ENCODE data around the gene PSMA1. TPM values are rescaled to one million over a fixed set of nuclear protein-coding genes. Genes with fewer than 3 reads are reported as not detected.

Gene PSMA1
- total and polyA plus RNA-seq, 2 experiments from 2014 or later: 159 to 303 TPM

GRCh38 chr11:14499178-14499559 is 21.0 kb downstream of the PSMA1 start:
- peaks cover 55% of the 10 kb centered on the region for H3K79me2 ChIP-seq (ENCODE audit: insufficient read depth)
- TF ChIP-seq EZH2phosphoT487 (IDR thresholded peaks at IDR 0.05; ENCODE audit: insufficient read depth, low read depth) (no peak), EZH2 (IDR thresholded peaks at IDR 0.05; ENCODE audit: insufficient read depth, poor library complexity, severe bottlenecking) (no peak)
- H3K4me1 ChIP-seq (ENCODE audit: insufficient read depth): peaks cover 39% of the 10 kb centered on the region; the same call in 1 of the 2 replicates
- peak overlapping the region; percentile 89 for H3K4me3 ChIP-seq
- no peaks in the 10 kb centered on the region for H3K27me3 ChIP-seq (replicated peaks; ENCODE audit: insufficient read depth)
- H3K9me2 ChIP-seq (ENCODE audit: insufficient read depth): no peaks in the 10 kb centered on the region
- peaks cover 72% of the 10 kb centered on the region for H3F3A ChIP-seq (ENCODE audit: insufficient read depth)
- WGBS, 2 experiments (ENCODE audit: low coverage in 1 of 2, low lambda C conversion rate in 2 of 2, missing lambda C conversion rate in 2 of 2): 1 to 3% methylated on average over 6 to 18 of the region's 19 CpGs
- no peaks in the 10 kb centered on the region for H3K9me3 ChIP-seq (ENCODE audit: low read depth)
- H2AFZ ChIP-seq: peak overlapping the region; percentile 10; the same call in 1 of the 2 replicates
- H3K27ac ChIP-seq: peak overlapping the region; percentile 82
- H3K9ac ChIP-seq: peak overlapping the region; percentile 95
- peaks cover 45% of the 10 kb centered on the region for H3K36me3 ChIP-seq (ENCODE audit: low read depth)
- peak overlapping the region; percentile 100 for H3K4me2 ChIP-seq (ENCODE audit: unreplicated experiment)
- peak; percentile 58 for DNase-seq
- H4K20me1 ChIP-seq (ENCODE audit: insufficient read depth): peaks cover 7% of the 10 kb centered on the region; the same call in 1 of the 2 replicates
- in situ Hi-C loops (cut with MboI): loop anchor here (5.0 kb wide), 1 partner anchor 42 kb away; no protein-coding TSS in a partner anchor

DNA sequence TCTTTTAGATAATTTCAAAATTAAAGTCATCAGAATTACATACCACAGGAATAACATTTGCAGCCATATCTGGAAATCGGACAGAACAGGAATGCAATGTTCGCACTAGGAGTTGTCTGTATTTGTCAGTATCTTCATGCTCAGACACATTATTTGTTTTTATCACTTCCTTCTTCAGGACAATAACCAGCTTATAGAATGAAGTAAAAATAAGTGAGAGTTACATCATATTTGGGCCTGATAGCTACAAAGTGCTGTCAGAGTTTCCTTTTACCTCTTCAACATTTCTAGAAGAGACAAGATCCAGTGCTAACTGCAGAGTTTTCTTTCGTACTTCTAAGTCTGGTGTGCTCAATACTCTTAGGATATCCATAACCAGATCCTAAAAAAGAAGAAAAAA is 39.5 kb downstream of the PSMA1 start:
- Histone ChIP-seq H3K9me2 (ENCODE audit: insufficient read depth) (no peaks in the 10 kb centered on the region), H3K27me3 (replicated peaks; ENCODE audit: insufficient read depth) (no peaks in the 10 kb centered on the region), H3K27ac (peak overlapping the region; percentile 0; the same call in 1 of the 2 replicates), H3F3A (ENCODE audit: insufficient read depth) (peaks cover 40% of the 10 kb centered on the region), H3K36me3 (ENCODE audit: low read depth) (peaks cover 96% of the 10 kb centered on the region), H2AFZ (no peak overlapping the region), H3K79me2 (ENCODE audit: insufficient read depth) (peaks cover 99% of the 10 kb centered on the region), H3K9me3 (ENCODE audit: low read depth) (no peaks in the 10 kb centered on the region), H3K9ac (no peak overlapping the region), H3K4me1 (ENCODE audit: insufficient read depth) (no peaks in the 10 kb centered on the region), H4K20me1 (ENCODE audit: insufficient read depth) (no peaks in the 10 kb centered on the region), H3K4me3 (no peak overlapping the region), H3K4me2 (ENCODE audit: unreplicated experiment) (no peak overlapping the region)
- peak; percentile 10 for DNase-seq
- in situ Hi-C loops (cut with MboI): no loop called here
- no peak for TF ChIP-seq EZH2 (IDR thresholded peaks at IDR 0.05; ENCODE audit: insufficient read depth, poor library complexity, severe bottlenecking)
- TF ChIP-seq EZH2phosphoT487 (IDR thresholded peaks at IDR 0.05; ENCODE audit: insufficient read depth, low read depth): no peak
- 97 to 98% methylated on average over 3 of the region's 3 CpGs for WGBS, 2 experiments (ENCODE audit: low coverage in 1 of 2, low lambda C conversion rate in 2 of 2, missing lambda C conversion rate in 2 of 2)

- Histone ChIP-seq H3K36me3 (ENCODE audit: low read depth) (peaks cover 96% of the 10 kb centered on the region), H3K9me2 (ENCODE audit: insufficient read depth) (no peaks in the 10 kb centered on the region), H4K20me1 (ENCODE audit: insufficient read depth) (0 out of 2 replicates have a peak, but pooled peaks cover 6% of the 10 kb centered on the region), H3K79me2 (ENCODE audit: insufficient read depth) (peaks cover 99% of the 10 kb centered on the region), H3K4me1 (ENCODE audit: insufficient read depth) (0 out of 2 replicates have a peak, but pooled peaks cover 4% of the 10 kb centered on the region), H3K9me3 (ENCODE audit: low read depth) (no peaks in the 10 kb centered on the region), H3F3A (ENCODE audit: insufficient read depth) (peaks cover 80% of the 10 kb centered on the region), H3K9ac (no peak overlapping the region), H3K27me3 (replicated peaks; ENCODE audit: insufficient read depth) (no peaks in the 10 kb centered on the region), H3K27ac (no peak overlapping the region), H3K4me2 (ENCODE audit: unreplicated experiment) (no peak overlapping the region), H2AFZ (no peak overlapping the region), H3K4me3 (no peak overlapping the region)
- TF ChIP-seq EZH2 (IDR thresholded peaks at IDR 0.05; ENCODE audit: insufficient read depth, poor library complexity, severe bottlenecking): no peak
- TF ChIP-seq EZH2phosphoT487 (IDR thresholded peaks at IDR 0.05; ENCODE audit: insufficient read depth, low read depth): no peak
- in situ Hi-C loops (cut with MboI): no loop called here
- no peak for DNase-seq
- 100% methylated on average over 1 of the region's 1 CpG for WGBS, 2 experiments (ENCODE audit: low coverage in 1 of 2, low lambda C conversion rate in 2 of 2, missing lambda C conversion rate in 2 of 2)
Measured at GRCh38 chr11:14471127-14471526, 49.1 kb downstream of the PSMA1 start.

DNA sequence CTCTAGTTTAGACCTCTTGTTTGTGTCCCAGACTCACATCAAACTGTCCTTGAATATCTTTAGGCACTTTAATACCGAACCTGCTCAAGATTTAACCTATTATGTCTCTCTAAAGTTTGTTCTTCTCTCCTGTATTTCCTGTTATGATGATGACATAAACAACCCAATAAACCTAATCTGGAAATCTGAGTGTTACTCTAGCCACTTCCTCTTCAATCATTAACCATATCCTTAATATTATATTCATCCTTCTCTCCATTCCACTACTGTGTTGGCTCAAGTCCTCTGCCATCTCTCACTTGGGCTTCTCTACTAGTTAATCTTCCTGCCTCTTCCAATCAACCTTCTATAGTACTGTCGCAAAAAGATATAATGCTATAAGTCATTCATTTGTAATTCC is 56.6 kb downstream of the PSMA1 start:
- H3K27ac ChIP-seq: peak overlapping the region; percentile 12; the same call in 1 of the 2 replicates
- peaks cover 92% of the 10 kb centered on the region for H3F3A ChIP-seq (ENCODE audit: insufficient read depth)
- H3K4me1 ChIP-seq (ENCODE audit: insufficient read depth): 0 out of 2 replicates have a peak, but pooled peaks cover 8% of the 10 kb centered on the region
- peaks cover 96% of the 10 kb centered on the region for H3K36me3 ChIP-seq (ENCODE audit: low read depth)
- in situ Hi-C loops (cut with MboI): no loop called here
- no peak overlapping the region for H3K9ac ChIP-seq
- no peak for TF ChIP-seq EZH2phosphoT487 (IDR thresholded peaks at IDR 0.05; ENCODE audit: insufficient read depth, low read depth)
- no peak for TF ChIP-seq EZH2 (IDR thresholded peaks at IDR 0.05; ENCODE audit: insufficient read depth, poor library complexity, severe bottlenecking)
- H3K9me3 ChIP-seq (ENCODE audit: low read depth): no peaks in the 10 kb centered on the region
- 96 to 100% methylated on average over 2 of the region's 2 CpGs for WGBS, 2 experiments (ENCODE audit: low coverage in 1 of 2, low lambda C conversion rate in 2 of 2, missing lambda C conversion rate in 2 of 2)
- DNase-seq: no peak
- no peaks in the 10 kb centered on the region; the same call in 1 of the 2 replicates for H4K20me1 ChIP-seq (ENCODE audit: insufficient read depth)
- peaks cover 78% of the 10 kb centered on the region for H3K79me2 ChIP-seq (ENCODE audit: insufficient read depth)
- H3K9me2 ChIP-seq (ENCODE audit: insufficient read depth): no peaks in the 10 kb centered on the region
- H3K4me3 ChIP-seq: no peak overlapping the region
- no peak overlapping the region for H2AFZ ChIP-seq
- no peaks in the 10 kb centered on the region for H3K27me3 ChIP-seq (replicated peaks; ENCODE audit: insufficient read depth)
- no peak overlapping the region for H3K4me2 ChIP-seq (ENCODE audit: unreplicated experiment)
